K562 (cell line): ENCODE results near the gene CEBPA. TPM values are rescaled to one million over a fixed set of nuclear protein-coding genes. Genes with fewer than 3 reads are reported as not detected.

Experiments used
- ARID3A ChIP-seq: IDR thresholded peaks from 2 replicates; pipeline ENCODE4 v1.6.1; 2012; ENCODE audit warnings: low read depth, low read length, improper control_type of control experiment, borderline replicate concordance
- SMARCC2 ChIP-seq: fragments of 450-650 bp; IDR thresholded peaks from 2 replicates; pipeline ENCODE4 v1.6.1; 2017; ENCODE audit warnings: antibody characterized with exemption, moderate library complexity, mild to moderate bottlenecking, low read depth
- TARDBP ChIP-seq: fragments of 450-650 bp; IDR thresholded peaks from 2 replicates; pipeline ENCODE4 v1.6.1; 2016
- TFE3 ChIP-seq: fragments of 450-650 bp; formaldehyde crosslinking; IDR thresholded peaks from 2 replicates; pipeline ENCODE4 v1.4.0; 2020; ENCODE audit warnings: mild to moderate bottlenecking, mixed read lengths
- ZNF518B ChIP-seq: fragments of 250-450 bp; sonication (Bioruptor Pico); IDR thresholded peaks from 2 replicates; pipeline ENCODE4 v1.5.0; 2021; ENCODE audit warnings: mild to moderate bottlenecking, moderate library complexity
- polyA plus RNA-seq, 8 experiments: library from polyadenylated mRNA; depleted of rRNA in 4 of 8; stranded (reverse) in 5 of 8; unstranded in 3 of 8; fragments of >200 nt; fragmentation: Nextera tagmentation in 2 of 8; fragmentation: Illumina TruSeq in 1 of 8; extraction: Ambion mirVana in 2 of 8; extraction: Trizol in 1 of 8; gene quantifications; 2 replicates each; pipeline versions ENCODE4 v1.2.1 to v1.2.3, GENCODE V29; 2011 to 2014; ENCODE audit warnings: inconsistent platforms in 1 of 8, missing spikeins in 1 of 8
- total RNA-seq, 7 experiments: library from RNA; depleted of rRNA in 6 of 7; stranded (reverse); fragments of >200 nt in 6 of 7; fragmentation: Illumina TruSeq in 2 of 7; extraction: Trizol in 2 of 7; gene quantifications; 2 replicates each; pipeline versions ENCODE4 v1.2.1 to v1.2.3, GENCODE V29; 2011 to 2021; ENCODE audit warnings: low replicate concordance in 1 of 7

The CEBPA gene
- total and polyA plus RNA-seq, 9 of the 15 experiments (the other 6 are each of a cell fraction or from before 2014, with no cell fraction given) = 0.03 to 0.59 (median 0.15) TPM; not detected in 2

- TF ChIP-seq ZNF518B (no peak), TFE3 (no peak), ARID3A (no peak), SMARCC2 (no peak), TARDBP (no peak)
These were observed 34.6 kb downstream of the CEBPA start (continued) for GRCh38 chr19:33267706-33268105.
